HEK293 (cell line): ENCODE results near the gene NKAIN4.

ENCODE experiments used
- CTCF ChIA-PET: fragments of 350-600 bp; formaldehyde crosslinking; extraction: SDS; loops from one replicate; lab custom pipeline; 2021; ENCODE audit warnings: antibody characterized with exemption; lab: Yijun Ruan, JAX
- POLR2A ChIA-PET: fragments of 300-600 bp; formaldehyde crosslinking; extraction: SDS; loops from one replicate; lab custom pipeline; 2020; ENCODE audit warnings: antibody characterized with exemption, inconsistent platforms; lab: Yijun Ruan, JAX
- H3K27ac ChIP-seq: fragments of 200-500 bp; sonication (Bioruptor generic); 2 replicates; pipeline ENCODE4 v1.5.1; 2014; ENCODE audit warnings: low read depth, low read length, control low read depth, inconsistent platforms; ENCODE audit errors: extremely low read depth
- H3K36me3 ChIP-seq, 2 experiments: fragments of 200-500 bp in 1 of 2; sonication (Bioruptor generic) in 1 of 2; 1 replicate in 1 of 2; 2 replicates in 1 of 2; pipeline ENCODE4 v1.5.1; 2014 to 2017; ENCODE audit warnings: inconsistent platforms in 2 of 2, low read length in 2 of 2; ENCODE audit not compliant: control insufficient read depth in 2 of 2, insufficient read depth in 1 of 2
- H3K4me1 ChIP-seq: fragments of 200-500 bp; sonication (Bioruptor generic); 2 replicates; pipeline ENCODE4 v1.5.1; 2014; ENCODE audit warnings: mild to moderate bottlenecking, low read length, inconsistent platforms; ENCODE audit not compliant: control insufficient read depth, insufficient read depth
- H3K4me3 ChIP-seq: 2 replicates; pipeline ENCODE4 v1.5.1; 2011; ENCODE audit warnings: low read depth, mild to moderate bottlenecking, control low read depth, low read length, moderate library complexity
- H3K9me3 ChIP-seq: fragments of 200-500 bp; sonication (Bioruptor generic); 2 replicates; pipeline ENCODE4 v1.5.1; 2014; ENCODE audit warnings: low read depth, low read length, inconsistent platforms; ENCODE audit not compliant: control insufficient read depth, insufficient read depth
- AEBP2 ChIP-seq: fragments of 450-650 bp; formaldehyde crosslinking; IDR thresholded peaks from 2 replicates; pipeline ENCODE4 v1.5.1; 2016; ENCODE audit warnings: missing biosample characterization, missing genetic modification characterization, borderline replicate concordance
- FEZF1 ChIP-seq: fragments of 450-650 bp; formaldehyde crosslinking; IDR thresholded peaks from 2 replicates; pipeline ENCODE4 v1.5.1; 2016; ENCODE audit warnings: missing biosample characterization, missing genetic modification characterization
- GFI1B ChIP-seq: fragments of 450-650 bp; formaldehyde crosslinking; IDR thresholded peaks from 2 replicates; pipeline ENCODE4 v1.5.1; 2016; ENCODE audit warnings: missing biosample characterization, missing genetic modification characterization
- KLF8 ChIP-seq: fragments of 450-650 bp; formaldehyde crosslinking; IDR thresholded peaks from 2 replicates; pipeline ENCODE4 v1.5.1; 2016; ENCODE audit warnings: missing biosample characterization, missing genetic modification characterization
- TCF7L2 ChIP-seq: IDR thresholded peaks from 2 replicates; pipeline ENCODE4 v1.6.1; 2011; ENCODE audit warnings: low read depth, mild to moderate bottlenecking, inconsistent platforms, low read length, moderate library complexity, borderline replicate concordance
- TRIM28 ChIP-seq: IDR thresholded peaks from 2 replicates; pipeline ENCODE4 v1.6.1; 2011; ENCODE audit warnings: low read length, control low read depth, borderline replicate concordance
- YY1 ChIP-seq: fragments of 450-650 bp; formaldehyde crosslinking; IDR thresholded peaks from 2 replicates; pipeline ENCODE4 v1.5.1; 2018; ENCODE audit warnings: missing biosample characterization, missing genetic modification characterization
- ZBTB20 ChIP-seq: fragments of 450-650 bp; formaldehyde crosslinking; IDR thresholded peaks from 2 replicates; pipeline ENCODE4 v1.5.1; 2016; ENCODE audit warnings: missing biosample characterization, missing genetic modification characterization
- ZFHX2 ChIP-seq: fragments of 450-650 bp; formaldehyde crosslinking; conservative IDR thresholded peaks from 2 replicates; pipeline ENCODE4 v1.5.1; 2016; ENCODE audit warnings: missing biosample characterization, missing genetic modification characterization
- ZIC2 ChIP-seq: fragments of 450-650 bp; formaldehyde crosslinking; IDR thresholded peaks from 2 replicates; pipeline ENCODE4 v1.5.1; 2016; ENCODE audit warnings: missing biosample characterization, missing genetic modification characterization
- ZNF121 ChIP-seq: fragments of 450-650 bp; formaldehyde crosslinking; IDR thresholded peaks from 2 replicates; pipeline ENCODE4 v1.5.1; 2016; ENCODE audit warnings: missing biosample characterization, missing genetic modification characterization
- ZNF16 ChIP-seq: fragments of 450-650 bp; formaldehyde crosslinking; IDR thresholded peaks from 2 replicates; pipeline ENCODE4 v1.5.1; 2016; ENCODE audit warnings: low read depth, missing biosample characterization, missing genetic modification characterization
- ZNF214 ChIP-seq: fragments of 450-650 bp; formaldehyde crosslinking; IDR thresholded peaks from 2 replicates; pipeline ENCODE4 v1.5.1; 2017; ENCODE audit warnings: missing biosample characterization, mild to moderate bottlenecking, missing genetic modification characterization, borderline replicate concordance
- ZNF335 ChIP-seq: fragments of 450-650 bp; formaldehyde crosslinking; conservative IDR thresholded peaks from 2 replicates; pipeline ENCODE4 v1.5.1; 2016; ENCODE audit warnings: missing biosample characterization, missing genetic modification characterization
- ZNF350 ChIP-seq: fragments of 450-650 bp; formaldehyde crosslinking; IDR thresholded peaks from 2 replicates; pipeline ENCODE4 v1.5.0; 2017; ENCODE audit warnings: missing biosample characterization, mild to moderate bottlenecking, missing genetic modification characterization
- ZNF398 ChIP-seq: fragments of 450-650 bp; formaldehyde crosslinking; IDR thresholded peaks from 2 replicates; pipeline ENCODE4 v1.5.1; 2017; ENCODE audit warnings: missing biosample characterization, missing genetic modification characterization
- ZNF416 ChIP-seq: fragments of 450-650 bp; formaldehyde crosslinking; IDR thresholded peaks from 2 replicates; pipeline ENCODE4 v1.5.1; 2016; ENCODE audit warnings: missing biosample characterization, missing genetic modification characterization
- ZNF585B ChIP-seq: fragments of 450-650 bp; formaldehyde crosslinking; IDR thresholded peaks from 2 replicates; pipeline ENCODE4 v1.5.1; 2016; ENCODE audit warnings: missing biosample characterization, missing genetic modification characterization
- ZNF596 ChIP-seq: fragments of 450-650 bp; IDR thresholded peaks from 2 replicates; pipeline ENCODE4 v1.5.0; 2018; ENCODE audit warnings: missing biosample characterization, mild to moderate bottlenecking, missing genetic modification characterization, moderate library complexity
- ZNF626 ChIP-seq: fragments of 450-650 bp; sonication (Bioruptor Pico); formaldehyde crosslinking; IDR thresholded peaks from 2 replicates; pipeline ENCODE4 v1.5.1; 2018; ENCODE audit warnings: missing biosample characterization, missing genetic modification characterization, inconsistent platforms
- TF ChIP-seq, protein P1 (sequence below): fragments of 450-650 bp; formaldehyde crosslinking; IDR thresholded peaks from 2 replicates; pipeline ENCODE4 v1.5.1; 2016; ENCODE audit warnings: missing biosample characterization, missing genetic modification characterization, borderline replicate concordance
- TF ChIP-seq, protein P2 (sequence below): fragments of 450-650 bp; formaldehyde crosslinking; IDR thresholded peaks from 2 replicates; pipeline ENCODE4 v1.5.1; 2016; ENCODE audit warnings: missing biosample characterization, missing genetic modification characterization
- TF ChIP-seq, protein P3 (sequence below): fragments of 450-650 bp; formaldehyde crosslinking; IDR thresholded peaks from 2 replicates; pipeline ENCODE4 v1.5.1; 2016; ENCODE audit warnings: missing biosample characterization, missing genetic modification characterization

Gene NKAIN4

DNA sequence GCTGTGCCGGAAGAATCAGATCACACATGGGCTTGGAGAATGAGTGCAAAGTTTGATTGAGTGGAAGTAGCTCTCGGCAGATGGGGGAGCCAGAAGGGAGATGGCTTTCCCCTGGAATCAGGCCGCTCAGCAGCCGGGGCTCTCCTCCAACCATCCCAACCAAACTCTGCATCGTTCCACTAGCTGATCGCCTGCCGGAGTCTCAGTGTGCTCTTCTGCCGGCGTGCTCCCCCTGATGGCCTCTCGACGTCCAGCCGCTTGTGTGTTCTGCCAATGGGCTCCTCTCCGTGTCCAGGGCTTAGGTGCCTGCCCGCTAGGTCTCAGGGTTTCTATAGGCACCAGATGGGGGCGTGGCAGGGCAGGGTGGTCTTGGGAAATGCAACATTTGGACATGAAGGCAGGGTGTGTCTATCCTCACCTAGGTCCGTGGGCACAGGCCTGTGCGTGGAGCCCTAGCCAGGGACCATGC lies 23.4 kb downstream of the NKAIN4 start (continued):
- TF ChIP-seq, protein P1, sequence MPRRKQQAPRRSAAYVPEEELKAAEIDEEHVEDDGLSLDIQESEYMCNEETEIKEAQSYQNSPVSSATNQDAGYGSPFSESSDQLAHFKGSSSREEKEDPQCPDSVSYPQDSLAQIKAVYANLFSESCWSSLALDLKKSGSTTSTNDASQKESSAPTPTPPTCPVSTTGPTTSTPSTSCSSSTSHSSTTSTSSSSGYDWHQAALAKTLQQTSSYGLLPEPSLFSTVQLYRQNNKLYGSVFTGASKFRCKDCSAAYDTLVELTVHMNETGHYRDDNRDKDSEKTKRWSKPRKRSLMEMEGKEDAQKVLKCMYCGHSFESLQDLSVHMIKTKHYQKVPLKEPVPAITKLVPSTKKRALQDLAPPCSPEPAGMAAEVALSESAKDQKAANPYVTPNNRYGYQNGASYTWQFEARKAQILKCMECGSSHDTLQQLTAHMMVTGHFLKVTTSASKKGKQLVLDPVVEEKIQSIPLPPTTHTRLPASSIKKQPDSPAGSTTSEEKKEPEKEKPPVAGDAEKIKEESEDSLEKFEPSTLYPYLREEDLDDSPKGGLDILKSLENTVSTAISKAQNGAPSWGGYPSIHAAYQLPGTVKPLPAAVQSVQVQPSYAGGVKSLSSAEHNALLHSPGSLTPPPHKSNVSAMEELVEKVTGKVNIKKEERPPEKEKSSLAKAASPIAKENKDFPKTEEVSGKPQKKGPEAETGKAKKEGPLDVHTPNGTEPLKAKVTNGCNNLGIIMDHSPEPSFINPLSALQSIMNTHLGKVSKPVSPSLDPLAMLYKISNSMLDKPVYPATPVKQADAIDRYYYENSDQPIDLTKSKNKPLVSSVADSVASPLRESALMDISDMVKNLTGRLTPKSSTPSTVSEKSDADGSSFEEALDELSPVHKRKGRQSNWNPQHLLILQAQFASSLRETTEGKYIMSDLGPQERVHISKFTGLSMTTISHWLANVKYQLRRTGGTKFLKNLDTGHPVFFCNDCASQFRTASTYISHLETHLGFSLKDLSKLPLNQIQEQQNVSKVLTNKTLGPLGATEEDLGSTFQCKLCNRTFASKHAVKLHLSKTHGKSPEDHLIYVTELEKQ (tag by site-specific recombination), result no peak
- TF ChIP-seq, protein P2, sequence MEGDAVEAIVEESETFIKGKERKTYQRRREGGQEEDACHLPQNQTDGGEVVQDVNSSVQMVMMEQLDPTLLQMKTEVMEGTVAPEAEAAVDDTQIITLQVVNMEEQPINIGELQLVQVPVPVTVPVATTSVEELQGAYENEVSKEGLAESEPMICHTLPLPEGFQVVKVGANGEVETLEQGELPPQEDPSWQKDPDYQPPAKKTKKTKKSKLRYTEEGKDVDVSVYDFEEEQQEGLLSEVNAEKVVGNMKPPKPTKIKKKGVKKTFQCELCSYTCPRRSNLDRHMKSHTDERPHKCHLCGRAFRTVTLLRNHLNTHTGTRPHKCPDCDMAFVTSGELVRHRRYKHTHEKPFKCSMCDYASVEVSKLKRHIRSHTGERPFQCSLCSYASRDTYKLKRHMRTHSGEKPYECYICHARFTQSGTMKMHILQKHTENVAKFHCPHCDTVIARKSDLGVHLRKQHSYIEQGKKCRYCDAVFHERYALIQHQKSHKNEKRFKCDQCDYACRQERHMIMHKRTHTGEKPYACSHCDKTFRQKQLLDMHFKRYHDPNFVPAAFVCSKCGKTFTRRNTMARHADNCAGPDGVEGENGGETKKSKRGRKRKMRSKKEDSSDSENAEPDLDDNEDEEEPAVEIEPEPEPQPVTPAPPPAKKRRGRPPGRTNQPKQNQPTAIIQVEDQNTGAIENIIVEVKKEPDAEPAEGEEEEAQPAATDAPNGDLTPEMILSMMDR (tag by site-specific recombination), result peak; percentile 69
- no peak for TF ChIP-seq ZNF585B (tag by site-specific recombination)
- TF ChIP-seq ZNF16 (tag by site-specific recombination), result no peak

DNA sequence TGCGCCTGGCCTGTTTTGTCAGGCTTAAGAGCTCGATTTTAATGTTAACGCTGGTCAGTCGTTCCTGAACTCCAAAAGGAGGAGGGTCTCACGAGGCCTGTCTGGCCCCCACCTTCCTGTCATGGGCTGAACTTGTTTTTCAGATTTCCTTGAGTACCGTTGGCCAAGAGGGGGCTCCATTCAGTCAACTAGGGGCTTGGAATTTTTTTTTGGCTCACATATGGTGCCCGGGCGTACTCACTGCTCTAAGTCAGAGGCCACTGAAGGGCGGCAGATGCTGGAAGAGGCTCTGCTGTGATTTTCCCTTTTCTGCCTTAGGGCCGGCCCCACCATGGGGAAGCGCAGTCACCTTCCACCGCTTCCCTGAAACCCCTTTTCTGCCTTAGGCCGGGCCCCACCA lies 25.5 kb downstream of the NKAIN4 start:
- Histone ChIP-seq H3K4me3 (no peak overlapping the region), H3K4me1 (peaks cover 4% of the 10 kb centered on the region), H3K36me3 (no peaks in the 10 kb centered on the region), H3K27ac (no peak overlapping the region), H3K9me3 (no peaks in the 10 kb centered on the region)
- POLR2A ChIA-PET, result no interaction called here
- no peak for TF ChIP-seq TRIM28
- no peak for TF ChIP-seq ZNF121 (tag by site-specific recombination)
- TF ChIP-seq ZNF335, result no peak
- no peak for TF ChIP-seq KLF8 (tag by site-specific recombination)
- no peak for TF ChIP-seq ZFHX2
- TF ChIP-seq ZNF626 (tag by site-specific recombination), result no peak
- no peak for TF ChIP-seq ZIC2 (tag by site-specific recombination)
- TF ChIP-seq, protein P2 (tag by site-specific recombination), result no peak
- no peak for TF ChIP-seq GFI1B
- no peak for TF ChIP-seq FEZF1 (tag by site-specific recombination)
- no peak for TF ChIP-seq TCF7L2
- TF ChIP-seq ZNF214 (tag by site-specific recombination), result no peak
- no peak for TF ChIP-seq ZBTB20 (tag by site-specific recombination)
- no peak for TF ChIP-seq AEBP2 (tag by site-specific recombination)
- TF ChIP-seq YY1 (tag by site-specific recombination), result no peak
- no peak for TF ChIP-seq ZNF596 (tag by site-specific recombination)
- no peak for TF ChIP-seq ZNF416
- TF ChIP-seq ZNF398 (tag by site-specific recombination), result no peak
- TF ChIP-seq, protein P3, sequence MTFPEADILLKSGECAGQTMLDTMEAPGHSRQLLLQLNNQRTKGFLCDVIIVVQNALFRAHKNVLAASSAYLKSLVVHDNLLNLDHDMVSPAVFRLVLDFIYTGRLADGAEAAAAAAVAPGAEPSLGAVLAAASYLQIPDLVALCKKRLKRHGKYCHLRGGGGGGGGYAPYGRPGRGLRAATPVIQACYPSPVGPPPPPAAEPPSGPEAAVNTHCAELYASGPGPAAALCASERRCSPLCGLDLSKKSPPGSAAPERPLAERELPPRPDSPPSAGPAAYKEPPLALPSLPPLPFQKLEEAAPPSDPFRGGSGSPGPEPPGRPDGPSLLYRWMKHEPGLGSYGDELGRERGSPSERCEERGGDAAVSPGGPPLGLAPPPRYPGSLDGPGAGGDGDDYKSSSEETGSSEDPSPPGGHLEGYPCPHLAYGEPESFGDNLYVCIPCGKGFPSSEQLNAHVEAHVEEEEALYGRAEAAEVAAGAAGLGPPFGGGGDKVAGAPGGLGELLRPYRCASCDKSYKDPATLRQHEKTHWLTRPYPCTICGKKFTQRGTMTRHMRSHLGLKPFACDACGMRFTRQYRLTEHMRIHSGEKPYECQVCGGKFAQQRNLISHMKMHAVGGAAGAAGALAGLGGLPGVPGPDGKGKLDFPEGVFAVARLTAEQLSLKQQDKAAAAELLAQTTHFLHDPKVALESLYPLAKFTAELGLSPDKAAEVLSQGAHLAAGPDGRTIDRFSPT (tag by site-specific recombination), result no peak
- TF ChIP-seq ZNF350 (tag by site-specific recombination), result no peak
- CTCF ChIA-PET, result interaction anchor here (0.6 kb wide), 1 partner anchor 206 kb away, joined by 4 read pairs; no protein-coding TSS in a partner anchor
